OCI-LY7 (cell line): ENCODE data around the gene ZNF333.

Source experiments
- EZH2phosphoT487 ChIP-seq: fragments of 200-600 bp; sonication (generic); IDR thresholded peaks from 2 replicates; pipeline ENCODE4 v1.6.1; 2018; ENCODE audit warnings: low read depth, borderline replicate concordance, mild to moderate bottlenecking, mixed run types, antibody characterized with exemption, low read length, moderate library complexity, mixed read lengths
- TF ChIP-seq, protein P1 (sequence below): fragments of 200-600 bp; sonication (generic); conservative IDR thresholded peaks from 2 replicates; pipeline ENCODE4 v1.5.1; 2014; ENCODE audit warnings: mild to moderate bottlenecking, antibody characterized with exemption, low read length, moderate library complexity, mixed read lengths

DNA sequence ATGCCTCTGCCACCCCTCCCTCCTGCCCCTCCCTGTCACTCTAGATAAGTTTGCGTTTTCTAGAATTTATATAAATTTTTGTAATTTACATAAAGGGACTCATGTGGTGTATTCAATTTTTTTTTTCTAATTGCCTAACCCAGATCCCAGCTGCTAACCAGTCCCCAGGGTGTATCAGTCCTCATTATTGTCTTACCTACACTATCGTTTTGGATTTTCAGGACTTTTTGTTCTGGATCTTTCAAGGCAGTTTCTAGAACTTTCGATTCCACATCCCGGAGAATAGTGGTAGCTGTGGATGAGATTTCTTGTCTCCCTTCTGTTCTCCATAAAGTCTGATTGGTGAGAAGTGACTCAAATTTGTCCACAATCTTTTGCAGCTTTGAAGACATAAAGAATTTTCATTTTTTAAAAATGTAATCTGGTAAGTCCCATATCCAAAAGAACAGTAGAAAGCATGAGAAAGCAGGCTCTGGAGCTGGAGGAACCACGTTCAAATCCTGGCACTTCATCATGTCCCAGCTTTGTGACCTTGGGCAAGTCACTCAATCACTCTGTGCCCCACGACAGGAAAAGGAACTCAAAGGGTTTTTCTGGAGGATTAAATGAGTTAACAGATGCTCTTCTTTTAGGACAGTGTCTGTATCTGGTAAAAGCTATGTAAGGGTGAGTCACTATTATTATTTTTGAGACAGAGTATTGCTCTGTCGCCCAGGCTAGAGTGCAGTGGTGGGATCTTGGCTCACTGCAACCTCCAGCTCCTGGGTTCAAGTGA lies 34.9 kb upstream of the ZNF333 start:
- no peak for TF ChIP-seq EZH2phosphoT487
- TF ChIP-seq, protein P1, sequence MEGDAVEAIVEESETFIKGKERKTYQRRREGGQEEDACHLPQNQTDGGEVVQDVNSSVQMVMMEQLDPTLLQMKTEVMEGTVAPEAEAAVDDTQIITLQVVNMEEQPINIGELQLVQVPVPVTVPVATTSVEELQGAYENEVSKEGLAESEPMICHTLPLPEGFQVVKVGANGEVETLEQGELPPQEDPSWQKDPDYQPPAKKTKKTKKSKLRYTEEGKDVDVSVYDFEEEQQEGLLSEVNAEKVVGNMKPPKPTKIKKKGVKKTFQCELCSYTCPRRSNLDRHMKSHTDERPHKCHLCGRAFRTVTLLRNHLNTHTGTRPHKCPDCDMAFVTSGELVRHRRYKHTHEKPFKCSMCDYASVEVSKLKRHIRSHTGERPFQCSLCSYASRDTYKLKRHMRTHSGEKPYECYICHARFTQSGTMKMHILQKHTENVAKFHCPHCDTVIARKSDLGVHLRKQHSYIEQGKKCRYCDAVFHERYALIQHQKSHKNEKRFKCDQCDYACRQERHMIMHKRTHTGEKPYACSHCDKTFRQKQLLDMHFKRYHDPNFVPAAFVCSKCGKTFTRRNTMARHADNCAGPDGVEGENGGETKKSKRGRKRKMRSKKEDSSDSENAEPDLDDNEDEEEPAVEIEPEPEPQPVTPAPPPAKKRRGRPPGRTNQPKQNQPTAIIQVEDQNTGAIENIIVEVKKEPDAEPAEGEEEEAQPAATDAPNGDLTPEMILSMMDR = no peak
